ENCODE data around the gene CYP46A1. TPM values are rescaled to one million over a fixed set of nuclear protein-coding genes. Genes with fewer than 3 reads are reported as not detected.

CYP46A1 gene
- polyA plus RNA-seq, 2 of the 4 experiments (the other 2 are of a cell fraction), result 0.06 to 0.13 TPM

DNA sequence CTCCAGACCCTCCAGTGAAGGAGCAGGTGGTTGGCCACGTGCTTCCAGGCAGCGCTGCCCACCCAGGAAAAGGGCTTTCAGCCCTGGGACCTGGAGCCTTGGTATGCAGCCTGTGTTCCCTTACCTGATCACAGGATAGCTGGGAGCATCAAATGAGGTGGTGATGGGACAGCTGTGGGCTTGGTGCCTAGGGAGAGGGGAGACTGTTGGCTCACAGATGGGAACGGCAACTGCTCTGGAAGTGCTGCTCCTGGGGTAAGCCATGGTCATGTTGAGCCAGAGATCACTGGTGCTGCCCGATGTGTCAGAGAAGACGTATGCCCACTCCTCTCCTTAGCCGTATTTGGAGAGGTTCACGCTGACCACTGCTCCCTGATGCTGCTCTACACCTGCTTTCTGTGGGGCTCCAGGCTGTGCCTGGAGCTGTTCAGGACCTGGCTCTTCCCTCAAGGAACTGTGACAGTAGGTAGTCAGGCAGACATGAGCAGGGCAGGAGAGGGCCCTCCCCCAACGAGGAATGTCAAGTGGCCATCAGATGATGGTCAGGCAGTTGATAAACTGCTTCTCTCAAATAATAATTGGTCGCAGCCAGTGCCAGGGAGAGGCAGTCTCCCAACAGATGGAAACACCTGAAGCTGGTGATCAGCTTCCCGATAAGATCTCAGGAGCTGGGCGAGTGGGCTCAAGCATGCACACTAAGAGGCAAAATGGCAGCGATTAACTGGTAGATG, 2.8 kb upstream of the CYP46A1 start:
- Histone ChIP-seq H3K4me3 (no peak overlapping the region), H3K9me3 (peaks cover 18% of the 10 kb centered on the region; the same call in 2 of the 3 replicates), H3K27ac (no peak overlapping the region), H3K4me1 (peaks cover 4% of the 10 kb centered on the region), H3K4me2 (no peak overlapping the region)
- no peak for DNase-seq (ENCODE audit: low read depth in 1 of 2, low spot score in 1 of 2)
- ChIA-PET POLR2A (no interaction called here), CTCF (interaction anchor here (0.8 to 5.7 kb wide), 15 partner anchors 13 to 266 kb away, joined by 3 to 42 read pairs (median 7); no protein-coding TSS in a partner anchor)
- WGBS (ENCODE audit: missing lambda C conversion rate), result 53% methylated on average over 12 of the region's 12 CpGs
- ATAC-seq, result no peak
- TF ChIP-seq SREBF2 (IDR thresholded peaks at IDR 0.05) (no peak), BHLHE40 (IDR thresholded peaks at IDR 0.05; ENCODE audit: low read depth, low read length) (no peak), CHD2 (IDR thresholded peaks at IDR 0.05; ENCODE audit: low read length, partially characterized antibody) (no peak), HOXA7 (CRISPR knock-in tag; IDR thresholded peaks at IDR 0.05) (no peak), SMC3 (IDR thresholded peaks at IDR 0.05) (no peak), FOXS1 (CRISPR knock-in tag; IDR thresholded peaks at IDR 0.05) (no peak), MYC (IDR thresholded peaks at IDR 0.05; ENCODE audit: borderline replicate concordance, low read length) (no peak), FOSL2 (IDR thresholded peaks at IDR 0.05) (no peak), FOSL2 (CRISPR knock-in tag; IDR thresholded peaks at IDR 0.05) (no peak), RARB (CRISPR knock-in tag; IDR thresholded peaks at IDR 0.05) (no peak), NFE2L2 (conservative IDR thresholded peaks at IDR 0.05; ENCODE audit: low read length) (no peak), RFX5 (IDR thresholded peaks at IDR 0.05) (no peak), KDM1A (IDR thresholded peaks at IDR 0.05; ENCODE audit: low read depth) (no peak), POLR2A (IDR thresholded peaks at IDR 0.05; ENCODE audit: low read length) (no peak), JUN (IDR thresholded peaks at IDR 0.05) (no peak)
- TF ChIP-seq, protein P1, sequence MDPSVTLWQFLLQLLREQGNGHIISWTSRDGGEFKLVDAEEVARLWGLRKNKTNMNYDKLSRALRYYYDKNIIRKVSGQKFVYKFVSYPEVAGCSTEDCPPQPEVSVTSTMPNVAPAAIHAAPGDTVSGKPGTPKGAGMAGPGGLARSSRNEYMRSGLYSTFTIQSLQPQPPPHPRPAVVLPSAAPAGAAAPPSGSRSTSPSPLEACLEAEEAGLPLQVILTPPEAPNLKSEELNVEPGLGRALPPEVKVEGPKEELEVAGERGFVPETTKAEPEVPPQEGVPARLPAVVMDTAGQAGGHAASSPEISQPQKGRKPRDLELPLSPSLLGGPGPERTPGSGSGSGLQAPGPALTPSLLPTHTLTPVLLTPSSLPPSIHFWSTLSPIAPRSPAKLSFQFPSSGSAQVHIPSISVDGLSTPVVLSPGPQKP (IDR thresholded peaks at IDR 0.05; ENCODE audit: low read depth, low read length), result no peak
- TF ChIP-seq, protein P2, sequence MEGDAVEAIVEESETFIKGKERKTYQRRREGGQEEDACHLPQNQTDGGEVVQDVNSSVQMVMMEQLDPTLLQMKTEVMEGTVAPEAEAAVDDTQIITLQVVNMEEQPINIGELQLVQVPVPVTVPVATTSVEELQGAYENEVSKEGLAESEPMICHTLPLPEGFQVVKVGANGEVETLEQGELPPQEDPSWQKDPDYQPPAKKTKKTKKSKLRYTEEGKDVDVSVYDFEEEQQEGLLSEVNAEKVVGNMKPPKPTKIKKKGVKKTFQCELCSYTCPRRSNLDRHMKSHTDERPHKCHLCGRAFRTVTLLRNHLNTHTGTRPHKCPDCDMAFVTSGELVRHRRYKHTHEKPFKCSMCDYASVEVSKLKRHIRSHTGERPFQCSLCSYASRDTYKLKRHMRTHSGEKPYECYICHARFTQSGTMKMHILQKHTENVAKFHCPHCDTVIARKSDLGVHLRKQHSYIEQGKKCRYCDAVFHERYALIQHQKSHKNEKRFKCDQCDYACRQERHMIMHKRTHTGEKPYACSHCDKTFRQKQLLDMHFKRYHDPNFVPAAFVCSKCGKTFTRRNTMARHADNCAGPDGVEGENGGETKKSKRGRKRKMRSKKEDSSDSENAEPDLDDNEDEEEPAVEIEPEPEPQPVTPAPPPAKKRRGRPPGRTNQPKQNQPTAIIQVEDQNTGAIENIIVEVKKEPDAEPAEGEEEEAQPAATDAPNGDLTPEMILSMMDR (IDR thresholded peaks at IDR 0.05), result no peak
- TF ChIP-seq, protein P3, sequence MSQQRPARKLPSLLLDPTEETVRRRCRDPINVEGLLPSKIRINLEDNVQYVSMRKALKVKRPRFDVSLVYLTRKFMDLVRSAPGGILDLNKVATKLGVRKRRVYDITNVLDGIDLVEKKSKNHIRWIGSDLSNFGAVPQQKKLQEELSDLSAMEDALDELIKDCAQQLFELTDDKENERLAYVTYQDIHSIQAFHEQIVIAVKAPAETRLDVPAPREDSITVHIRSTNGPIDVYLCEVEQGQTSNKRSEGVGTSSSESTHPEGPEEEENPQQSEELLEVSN (IDR thresholded peaks at IDR 0.05; ENCODE audit: borderline replicate concordance, low read depth), result no peak
- TF ChIP-seq, protein P4, sequence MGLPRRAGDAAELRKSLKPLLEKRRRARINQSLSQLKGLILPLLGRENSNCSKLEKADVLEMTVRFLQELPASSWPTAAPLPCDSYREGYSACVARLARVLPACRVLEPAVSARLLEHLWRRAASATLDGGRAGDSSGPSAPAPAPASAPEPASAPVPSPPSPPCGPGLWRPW (IDR thresholded peaks at IDR 0.05), result no peak
- TF ChIP-seq, protein P5, sequence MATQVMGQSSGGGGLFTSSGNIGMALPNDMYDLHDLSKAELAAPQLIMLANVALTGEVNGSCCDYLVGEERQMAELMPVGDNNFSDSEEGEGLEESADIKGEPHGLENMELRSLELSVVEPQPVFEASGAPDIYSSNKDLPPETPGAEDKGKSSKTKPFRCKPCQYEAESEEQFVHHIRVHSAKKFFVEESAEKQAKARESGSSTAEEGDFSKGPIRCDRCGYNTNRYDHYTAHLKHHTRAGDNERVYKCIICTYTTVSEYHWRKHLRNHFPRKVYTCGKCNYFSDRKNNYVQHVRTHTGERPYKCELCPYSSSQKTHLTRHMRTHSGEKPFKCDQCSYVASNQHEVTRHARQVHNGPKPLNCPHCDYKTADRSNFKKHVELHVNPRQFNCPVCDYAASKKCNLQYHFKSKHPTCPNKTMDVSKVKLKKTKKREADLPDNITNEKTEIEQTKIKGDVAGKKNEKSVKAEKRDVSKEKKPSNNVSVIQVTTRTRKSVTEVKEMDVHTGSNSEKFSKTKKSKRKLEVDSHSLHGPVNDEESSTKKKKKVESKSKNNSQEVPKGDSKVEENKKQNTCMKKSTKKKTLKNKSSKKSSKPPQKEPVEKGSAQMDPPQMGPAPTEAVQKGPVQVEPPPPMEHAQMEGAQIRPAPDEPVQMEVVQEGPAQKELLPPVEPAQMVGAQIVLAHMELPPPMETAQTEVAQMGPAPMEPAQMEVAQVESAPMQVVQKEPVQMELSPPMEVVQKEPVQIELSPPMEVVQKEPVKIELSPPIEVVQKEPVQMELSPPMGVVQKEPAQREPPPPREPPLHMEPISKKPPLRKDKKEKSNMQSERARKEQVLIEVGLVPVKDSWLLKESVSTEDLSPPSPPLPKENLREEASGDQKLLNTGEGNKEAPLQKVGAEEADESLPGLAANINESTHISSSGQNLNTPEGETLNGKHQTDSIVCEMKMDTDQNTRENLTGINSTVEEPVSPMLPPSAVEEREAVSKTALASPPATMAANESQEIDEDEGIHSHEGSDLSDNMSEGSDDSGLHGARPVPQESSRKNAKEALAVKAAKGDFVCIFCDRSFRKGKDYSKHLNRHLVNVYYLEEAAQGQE (IDR thresholded peaks at IDR 0.05), result no peak
- no peak for FAIRE-seq

DNA sequence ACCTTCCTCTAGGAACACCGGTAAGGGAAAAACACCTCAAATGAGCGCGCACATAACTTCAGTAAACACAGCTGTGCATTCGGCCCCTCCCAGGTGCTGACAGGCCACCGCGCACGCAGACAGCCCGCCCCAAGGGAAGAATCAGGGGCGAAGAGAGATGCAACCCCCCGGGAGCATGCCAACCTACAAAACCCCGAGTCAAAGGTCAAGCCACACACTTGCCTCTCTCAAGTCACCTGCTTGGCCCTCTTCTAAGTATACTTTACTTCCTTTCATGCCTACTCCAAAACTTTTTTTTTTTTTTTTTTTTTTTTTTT, 2.3 kb upstream of the CYP46A1 start:
- Histone ChIP-seq H3K4me2 (no peak overlapping the region), H3K27ac (no peak overlapping the region), H3K4me1 (peaks cover 4% of the 10 kb centered on the region), H3K9me3 (peaks cover 18% of the 10 kb centered on the region; the same call in 2 of the 3 replicates), H3K4me3 (no peak overlapping the region)
- DNase-seq (ENCODE audit: low read depth in 1 of 2, low spot score in 1 of 2) (no peak), ATAC-seq (no peak), FAIRE-seq (no peak)
- CTCF ChIA-PET, result interaction anchor here (0.8 to 5.7 kb wide), 16 partner anchors 9 to 398 kb away, joined by 3 to 42 read pairs (median 6); no protein-coding TSS in a partner anchor
- 60% methylated on average over 11 of the region's 11 CpGs for WGBS (ENCODE audit: missing lambda C conversion rate)
- POLR2A ChIA-PET, result no interaction called here
- no peak for TF ChIP-seq ZSCAN20 (CRISPR knock-in tag; IDR thresholded peaks at IDR 0.05)
- TF ChIP-seq, protein P5 (IDR thresholded peaks at IDR 0.05), result no peak
- TF ChIP-seq RARB (CRISPR knock-in tag; IDR thresholded peaks at IDR 0.05), result no peak
- TF ChIP-seq, protein P6, sequence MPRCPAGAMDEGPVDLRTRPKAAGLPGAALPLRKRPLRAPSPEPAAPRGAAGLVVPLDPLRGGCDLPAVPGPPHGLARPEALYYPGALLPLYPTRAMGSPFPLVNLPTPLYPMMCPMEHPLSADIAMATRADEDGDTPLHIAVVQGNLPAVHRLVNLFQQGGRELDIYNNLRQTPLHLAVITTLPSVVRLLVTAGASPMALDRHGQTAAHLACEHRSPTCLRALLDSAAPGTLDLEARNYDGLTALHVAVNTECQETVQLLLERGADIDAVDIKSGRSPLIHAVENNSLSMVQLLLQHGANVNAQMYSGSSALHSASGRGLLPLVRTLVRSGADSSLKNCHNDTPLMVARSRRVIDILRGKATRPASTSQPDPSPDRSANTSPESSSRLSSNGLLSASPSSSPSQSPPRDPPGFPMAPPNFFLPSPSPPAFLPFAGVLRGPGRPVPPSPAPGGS (IDR thresholded peaks at IDR 0.05), result no peak
- TF ChIP-seq, protein P3 (IDR thresholded peaks at IDR 0.05; ENCODE audit: borderline replicate concordance, low read depth), result no peak
- no peak for TF ChIP-seq HEYL (CRISPR knock-in tag; IDR thresholded peaks at IDR 0.05)
